Testis (tissue), 3 donors: Measurements from ENCODE around the gene PCBP3. TPM values are rescaled to one million over a fixed set of nuclear protein-coding genes. Genes with fewer than 3 reads are reported as not detected.

Source experiments
- DNase-seq: peaks from one replicate; pipeline ENCODE4 v3.0.0-alpha.2; 2019
- H3K27ac ChIP-seq, 2 donors: fragments of 200-600 bp; sonication (generic); one replicate each; pipeline ENCODE4 v1.5.1; 2019
- H3K27me3 ChIP-seq: fragments of 200-600 bp; sonication (generic); one replicate; pipeline ENCODE4 v1.5.1; 2019
- H3K36me3 ChIP-seq: fragments of 200-600 bp; sonication (generic); one replicate; pipeline ENCODE4 v1.5.1; 2017; ENCODE audit warnings: low read depth; ENCODE audit errors: missing control alignments
- H3K4me1 ChIP-seq: fragments of 200-600 bp; sonication (generic); one replicate; pipeline ENCODE4 v1.5.1; 2019
- H3K4me3 ChIP-seq, 2 donors: fragments of 200-600 bp; sonication (generic); one replicate each; pipeline ENCODE4 v1.5.1; 2017 to 2019
- H3K9me3 ChIP-seq: fragments of 200-600 bp; sonication (generic); one replicate; pipeline ENCODE4 v1.5.1; 2017
- POLR2A ChIP-seq: fragments of 450-650 bp; IDR thresholded peaks from one replicate; pipeline ENCODE4 v1.6.1; 2017; ENCODE audit warnings: antibody characterized with exemption, mild to moderate bottlenecking, moderate library complexity
- WGBS, 2 donors: methylation state at CpG; one replicate each; pipeline ENCODE4 v1.1.5; 2018; 5-methylcytosine and 5-hydroxymethylcytosine counted together
- intact Hi-C: fragments of 100-400 bp; cut with DNase I; formaldehyde crosslinking; loops from one replicate; pipeline ENCODE4 v1.15.1; 2023; ENCODE audit warnings: low total_unique reads
- polyA plus RNA-seq: library from polyadenylated mRNA; stranded (reverse); fragments of 350-450 nt; fragmentation: Illumina TruSeq; extraction: RNeasy Lipid Tissue Mini Kit (QIAGEN cat#74804); gene quantifications from one replicate; pipeline ENCODE4 v1.2.3, GENCODE V29; 2014; ENCODE audit warnings: low read depth, low replicate concordance; ENCODE audit not compliant: insufficient read depth
- total RNA-seq, 2 donors: library from RNA; depleted of rRNA; stranded (reverse); fragments of >200 nt; gene quantifications; one replicate each; pipeline ENCODE4 v1.2.3, GENCODE V29; 2016
- TF ChIP-seq, protein P1 (sequence below), 3 experiments: fragments of 450-650 bp in 2 of 3; fragments of 200-600 bp in 1 of 3; sonication (generic) in 1 of 3; IDR thresholded peaks; one replicate each; pipeline ENCODE4 v1.5.1; 2016 to 2019; ENCODE audit warnings: antibody characterized with exemption in 3 of 3, mild to moderate bottlenecking in 2 of 3, moderate library complexity in 1 of 3

PCBP3 gene
- total and polyA plus RNA-seq, 3 donors from 2014 or later, result 35.7 to 58.3 (median 38.0) TPM

DNA sequence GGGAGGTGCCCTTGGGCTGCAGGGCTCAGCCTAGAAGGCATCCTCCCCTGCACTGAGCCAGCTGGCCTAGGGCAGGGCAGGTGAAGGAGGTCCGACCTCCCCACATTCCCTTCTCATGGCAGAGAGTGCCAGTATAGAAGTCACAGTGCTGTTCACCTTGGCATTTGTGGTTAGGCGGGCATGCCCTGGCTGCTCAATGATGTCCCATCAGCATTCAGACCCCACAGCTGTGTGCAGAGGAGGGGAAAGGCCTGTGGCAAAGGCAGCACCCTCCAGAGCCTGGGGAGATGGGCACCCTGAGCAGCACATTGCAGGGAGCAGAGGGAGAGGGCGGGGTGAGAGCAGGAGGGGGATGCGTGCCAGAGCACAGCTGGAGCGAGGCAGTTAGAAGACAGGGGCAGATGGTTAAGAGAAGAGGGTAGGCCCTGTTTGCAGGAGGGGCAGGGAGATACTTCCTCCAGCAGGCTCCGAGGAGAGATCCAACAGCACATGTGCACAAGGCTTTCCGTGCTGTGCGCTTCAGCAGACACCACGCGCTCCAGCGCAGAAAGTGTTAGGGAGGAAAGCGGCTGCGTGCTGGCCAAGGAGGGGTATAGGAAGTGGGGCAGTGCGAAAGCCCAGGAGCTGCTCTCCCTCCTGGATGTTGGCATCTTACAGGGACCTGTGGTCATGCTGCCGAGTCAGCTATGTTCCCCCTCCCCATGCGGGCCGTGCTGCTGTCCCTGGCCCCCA is 294.4 kb downstream of the PCBP3 start:
- no peaks in the 10 kb centered on the region for H3K27me3 ChIP-seq
- H3K9me3 ChIP-seq, result no peaks in the 10 kb centered on the region
- H3K27ac ChIP-seq, result no peak overlapping the region
- H3K4me3 ChIP-seq, result no peak overlapping the region
- TF ChIP-seq, protein P1, sequence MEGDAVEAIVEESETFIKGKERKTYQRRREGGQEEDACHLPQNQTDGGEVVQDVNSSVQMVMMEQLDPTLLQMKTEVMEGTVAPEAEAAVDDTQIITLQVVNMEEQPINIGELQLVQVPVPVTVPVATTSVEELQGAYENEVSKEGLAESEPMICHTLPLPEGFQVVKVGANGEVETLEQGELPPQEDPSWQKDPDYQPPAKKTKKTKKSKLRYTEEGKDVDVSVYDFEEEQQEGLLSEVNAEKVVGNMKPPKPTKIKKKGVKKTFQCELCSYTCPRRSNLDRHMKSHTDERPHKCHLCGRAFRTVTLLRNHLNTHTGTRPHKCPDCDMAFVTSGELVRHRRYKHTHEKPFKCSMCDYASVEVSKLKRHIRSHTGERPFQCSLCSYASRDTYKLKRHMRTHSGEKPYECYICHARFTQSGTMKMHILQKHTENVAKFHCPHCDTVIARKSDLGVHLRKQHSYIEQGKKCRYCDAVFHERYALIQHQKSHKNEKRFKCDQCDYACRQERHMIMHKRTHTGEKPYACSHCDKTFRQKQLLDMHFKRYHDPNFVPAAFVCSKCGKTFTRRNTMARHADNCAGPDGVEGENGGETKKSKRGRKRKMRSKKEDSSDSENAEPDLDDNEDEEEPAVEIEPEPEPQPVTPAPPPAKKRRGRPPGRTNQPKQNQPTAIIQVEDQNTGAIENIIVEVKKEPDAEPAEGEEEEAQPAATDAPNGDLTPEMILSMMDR (IDR thresholded peaks at IDR 0.05), result no peak
- no peak for TF ChIP-seq POLR2A
- intact Hi-C loops, result no loop called here
- DNase-seq, result no peak
- H3K4me1 ChIP-seq, result no peaks in the 10 kb centered on the region
- no peaks in the 10 kb centered on the region for H3K36me3 ChIP-seq
- 89 to 93% methylated on average over 16 to 17 of the region's 17 CpGs for WGBS, 2 donors

DNA sequence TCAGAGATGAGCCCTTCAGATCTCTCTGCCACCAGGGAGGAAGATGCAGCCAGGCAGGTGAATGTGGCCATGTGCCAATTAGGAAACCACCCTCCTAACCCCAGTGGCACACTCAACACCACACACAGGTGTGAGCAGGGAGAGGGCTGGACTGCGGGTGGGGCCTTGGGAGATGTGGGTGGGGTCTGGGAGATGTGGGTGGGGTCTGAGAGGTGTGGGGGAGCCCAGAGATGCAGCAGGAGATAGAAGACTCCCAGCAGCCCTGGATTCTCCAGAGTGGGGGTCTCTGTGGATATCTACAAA is 294.9 kb downstream of the PCBP3 start:
- TF ChIP-seq, protein P1 (IDR thresholded peaks at IDR 0.05), result no peak
- no peak for TF ChIP-seq POLR2A
- Histone ChIP-seq H3K4me3 (no peak overlapping the region), H3K36me3 (no peaks in the 10 kb centered on the region), H3K9me3 (no peaks in the 10 kb centered on the region), H3K27me3 (no peaks in the 10 kb centered on the region), H3K4me1 (no peaks in the 10 kb centered on the region), H3K27ac (no peak overlapping the region)
- intact Hi-C loops, result no loop called here
- 87 to 89% methylated on average over 1 of the region's 1 CpG for WGBS, 2 donors
- DNase-seq, result no peak

DNA sequence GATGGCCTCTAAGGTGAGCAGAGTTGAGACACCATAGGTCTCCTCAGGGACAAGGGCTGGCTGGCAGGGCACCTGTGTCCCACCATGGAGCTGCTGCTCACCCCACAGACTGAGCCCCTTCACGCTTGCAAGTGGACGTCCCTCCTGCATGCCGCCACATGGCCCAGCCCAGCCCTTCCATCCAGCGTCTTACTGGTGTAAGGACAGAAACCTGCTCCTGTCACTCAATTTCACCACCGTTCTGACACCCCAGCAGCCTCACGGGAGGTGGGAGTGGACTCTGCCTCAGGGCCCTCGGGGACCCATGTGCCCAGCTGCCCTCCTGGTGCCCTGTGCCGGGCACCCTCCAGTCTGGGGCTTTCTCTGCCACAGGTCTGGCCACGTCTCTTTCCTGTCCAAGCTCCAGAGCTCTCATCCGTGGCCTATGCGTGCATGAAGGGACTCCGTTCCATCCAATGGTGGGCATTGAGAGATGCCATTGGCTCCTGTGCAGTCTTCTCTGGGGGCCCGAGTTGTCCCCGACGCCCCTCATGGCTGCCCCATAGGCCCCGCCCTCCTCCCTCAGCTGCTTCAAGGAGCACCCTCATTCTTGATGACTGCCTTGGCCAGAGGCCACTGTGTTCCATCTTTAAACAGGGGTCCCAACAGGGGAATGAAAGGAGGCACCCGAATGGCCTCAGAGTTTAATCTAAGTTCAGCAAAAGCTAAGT is 295.4 kb downstream of the PCBP3 start:
- H3K9me3 ChIP-seq, result no peaks in the 10 kb centered on the region
- H3K27ac ChIP-seq, result no peak overlapping the region
- H3K4me3 ChIP-seq, result no peak overlapping the region
- no peak for DNase-seq
- no peaks in the 10 kb centered on the region for H3K27me3 ChIP-seq
- no peaks in the 10 kb centered on the region for H3K36me3 ChIP-seq
- TF ChIP-seq, protein P1 (IDR thresholded peaks at IDR 0.05), result no peak
- TF ChIP-seq POLR2A, result no peak
- intact Hi-C loops, result no loop called here
- WGBS, 2 donors, result 92 to 94% methylated on average over 11 to 17 of the region's 17 CpGs
- H3K4me1 ChIP-seq, result no peaks in the 10 kb centered on the region

DNA sequence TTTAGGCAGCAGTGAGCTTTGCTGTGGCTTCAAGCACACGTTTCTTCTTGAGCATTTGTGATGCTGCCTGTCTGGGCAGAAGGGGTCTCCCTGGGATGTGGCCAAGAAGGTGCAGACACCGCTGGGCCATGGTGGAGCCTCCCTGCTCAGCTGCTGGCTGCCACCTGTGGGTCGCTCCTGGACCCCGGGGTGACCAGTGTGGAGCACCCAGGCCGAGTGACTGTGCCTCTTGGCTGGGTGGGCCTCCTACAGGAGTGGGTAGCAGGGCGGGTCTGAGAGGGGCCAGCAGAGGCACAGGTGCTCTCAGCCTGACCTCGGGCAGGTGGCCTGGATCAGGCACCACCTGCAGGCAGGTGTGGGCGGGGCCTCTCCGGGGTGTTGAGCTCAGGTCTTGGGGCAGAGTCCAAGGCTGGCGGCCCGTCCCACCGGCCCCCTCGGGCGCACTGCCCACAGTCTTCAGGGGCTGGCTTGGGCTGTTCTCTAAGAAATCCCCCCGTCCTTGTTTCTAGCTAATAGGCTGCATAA is 296.1 kb downstream of the PCBP3 start:
- Histone ChIP-seq H3K9me3 (no peaks in the 10 kb centered on the region), H3K4me1 (no peaks in the 10 kb centered on the region), H3K27me3 (no peaks in the 10 kb centered on the region), H3K27ac (no peak overlapping the region), H3K4me3 (no peak overlapping the region), H3K36me3 (no peaks in the 10 kb centered on the region)
- WGBS, 2 donors, result 84 to 91% methylated on average over 7 to 15 of the region's 15 CpGs
- TF ChIP-seq POLR2A, result no peak
- TF ChIP-seq, protein P1 (IDR thresholded peaks at IDR 0.05), result no peak
- intact Hi-C loops, result no loop called here
- DNase-seq, result no peak
